ENCODE results near the gene PAH.

PAH gene

DNA sequence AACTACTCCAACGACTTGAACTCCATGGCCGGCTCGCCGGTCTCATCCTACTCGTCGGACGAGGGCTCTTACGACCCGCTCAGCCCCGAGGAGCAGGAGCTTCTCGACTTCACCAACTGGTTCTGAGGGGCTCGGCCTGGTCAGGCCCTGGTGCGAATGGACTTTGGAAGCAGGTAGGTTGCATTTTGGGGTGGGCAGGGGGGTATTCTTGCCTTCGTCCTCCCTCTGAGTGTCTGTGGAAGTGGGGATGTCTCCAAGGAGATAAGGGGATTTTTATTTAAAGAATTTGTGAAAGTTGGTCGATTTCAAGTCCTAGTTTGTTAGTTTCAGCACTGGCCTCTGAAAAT lies 41.8 kb upstream of the PAH start (continued):
- TF ChIP-seq, protein P1, sequence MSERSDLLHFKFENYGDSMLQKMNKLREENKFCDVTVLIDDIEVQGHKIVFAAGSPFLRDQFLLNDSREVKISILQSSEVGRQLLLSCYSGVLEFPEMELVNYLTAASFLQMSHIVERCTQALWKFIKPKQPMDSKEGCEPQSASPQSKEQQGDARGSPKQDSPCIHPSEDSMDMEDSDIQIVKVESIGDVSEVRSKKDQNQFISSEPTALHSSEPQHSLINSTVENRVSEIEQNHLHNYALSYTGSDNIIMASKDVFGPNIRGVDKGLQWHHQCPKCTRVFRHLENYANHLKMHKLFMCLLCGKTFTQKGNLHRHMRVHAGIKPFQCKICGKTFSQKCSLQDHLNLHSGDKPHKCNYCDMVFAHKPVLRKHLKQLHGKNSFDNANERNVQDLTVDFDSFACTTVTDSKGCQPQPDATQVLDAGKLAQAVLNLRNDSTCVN (tag by site-specific recombination; optimal IDR thresholded peaks at IDR 0.05) = no peak
- TF ChIP-seq BCL11A (tag by site-specific recombination; IDR thresholded peaks at IDR 0.05; ENCODE audit: low read depth) (no peak), ZNF664 (tag by site-specific recombination; IDR thresholded peaks at IDR 0.05) (no peak), ZXDB (tag by site-specific recombination; IDR thresholded peaks at IDR 0.05) (no peak), ZBTB20 (tag by site-specific recombination; IDR thresholded peaks at IDR 0.05) (no peak), ZNF843 (tag by site-specific recombination; IDR thresholded peaks at IDR 0.05) (no peak)

DNA sequence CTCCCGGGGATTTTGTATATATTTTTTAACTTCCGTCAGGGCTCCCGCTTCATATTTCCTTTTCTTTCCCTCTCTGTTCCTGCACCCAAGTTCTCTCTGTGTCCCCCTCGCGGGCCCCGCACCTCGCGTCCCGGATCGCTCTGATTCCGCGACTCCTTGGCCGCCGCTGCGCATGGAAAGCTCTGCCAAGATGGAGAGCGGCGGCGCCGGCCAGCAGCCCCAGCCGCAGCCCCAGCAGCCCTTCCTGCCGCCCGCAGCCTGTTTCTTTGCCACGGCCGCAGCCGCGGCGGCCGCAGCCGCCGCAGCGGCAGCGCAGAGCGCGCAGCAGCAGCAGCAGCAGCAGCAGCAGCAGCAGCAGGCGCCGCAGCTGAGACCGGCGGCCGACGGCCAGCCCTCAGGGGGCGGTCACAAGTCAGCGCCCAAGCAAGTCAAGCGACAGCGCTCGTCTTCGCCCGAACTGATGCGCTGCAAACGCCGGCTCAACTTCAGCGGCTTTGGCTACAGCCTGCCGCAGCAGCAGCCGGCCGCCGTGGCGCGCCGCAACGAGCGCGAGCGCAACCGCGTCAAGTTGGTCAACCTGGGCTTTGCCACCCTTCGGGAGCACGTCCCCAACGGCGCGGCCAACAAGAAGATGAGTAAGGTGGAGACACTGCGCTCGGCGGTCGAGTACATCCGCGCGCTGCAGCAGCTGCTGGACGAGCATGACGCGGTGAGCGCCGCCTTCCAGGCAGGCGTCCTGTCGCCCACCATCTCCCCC lies 41.2 kb upstream of the PAH start:
- Histone ChIP-seq H3K9me3 (ENCODE audit: control insufficient read depth, insufficient read depth, low read depth, low read length) (no peaks in the 10 kb centered on the region), H3K4me1 (ENCODE audit: control insufficient read depth, insufficient read depth, low read length) (no peaks in the 10 kb centered on the region), H3K4me3 (ENCODE audit: low read depth, low read length) (peak overlapping the region; percentile 22), H3K36me3 (ENCODE audit: control insufficient read depth in 2 of 2, insufficient read depth in 1 of 2, low read length in 2 of 2) (no peaks in the 10 kb centered on the region), H3K27ac (ENCODE audit: extremely low read depth, low read depth, low read length) (no peak overlapping the region)
- TF ChIP-seq ZIC2 (tag by site-specific recombination; IDR thresholded peaks at IDR 0.05) (no peak), ZNF292 (tag by site-specific recombination; IDR thresholded peaks at IDR 0.05; ENCODE audit: borderline replicate concordance, low read depth) (no peak), REPIN1 (tag by site-specific recombination; IDR thresholded peaks at IDR 0.05; ENCODE audit: low read depth) (no peak)
- ChIA-PET POLR2A (no interaction called here), CTCF (interaction anchor here (0.7 kb wide), 1 partner anchor 19 kb away, joined by 4 read pairs; no protein-coding TSS in a partner anchor)

DNA sequence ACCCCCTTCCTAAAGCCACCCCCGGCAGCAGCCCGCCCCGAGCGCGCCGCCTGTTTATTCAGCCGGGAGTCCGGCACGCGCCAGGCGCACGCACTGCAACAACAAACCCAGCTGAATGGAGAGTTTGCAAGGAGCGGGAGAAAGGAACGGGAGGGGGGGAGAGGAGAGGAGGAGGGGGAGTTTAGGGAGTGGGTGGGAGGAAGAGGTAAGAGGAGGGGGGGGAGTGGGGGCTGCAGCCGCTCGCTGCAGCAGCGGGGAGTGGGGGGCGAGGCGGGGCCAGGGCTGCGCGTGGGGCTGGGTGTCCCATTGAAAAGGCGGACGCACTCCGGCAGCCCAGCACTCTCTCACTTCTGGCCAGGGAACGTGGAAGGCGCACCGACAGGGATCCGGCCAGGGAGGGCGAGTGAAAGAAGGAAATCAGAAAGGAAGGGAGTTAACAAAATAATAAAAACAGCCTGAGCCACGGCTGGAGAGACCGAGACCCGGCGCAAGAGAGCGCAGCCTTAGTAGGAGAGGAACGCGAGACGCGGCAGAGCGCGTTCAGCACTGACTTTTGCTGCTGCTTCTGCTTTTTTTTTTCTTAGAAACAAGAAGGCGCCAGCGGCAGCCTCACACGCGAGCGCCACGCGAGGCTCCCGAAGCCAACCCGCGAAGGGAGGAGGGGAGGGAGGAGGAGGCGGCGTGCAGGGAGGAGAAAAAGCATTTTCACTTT lies 40.5 kb upstream of the PAH start, which contains the start of gene ASCL1:
Gene ASCL1 (plus strand): TSS at position 336 of the 712 bp plus-strand sequence. CDS start 571 bp downstream, outside the sequence.
- TF ChIP-seq ZNF792 (tag by site-specific recombination; IDR thresholded peaks at IDR 0.05) (no peak), OVOL3 (tag by site-specific recombination; IDR thresholded peaks at IDR 0.05) (no peak), ZNF626 (tag by site-specific recombination; IDR thresholded peaks at IDR 0.05) (no peak), ZBTB7A (tag by site-specific recombination; IDR thresholded peaks at IDR 0.05; ENCODE audit: low read depth) (no peak), RBAK (tag by site-specific recombination; IDR thresholded peaks at IDR 0.05) (no peak), YY1 (tag by site-specific recombination; IDR thresholded peaks at IDR 0.05) (no peak)
- no peaks in the 10 kb centered on the region for H3K9me3 ChIP-seq (ENCODE audit: control insufficient read depth, insufficient read depth, low read depth, low read length)
- no peak within 1 kb of the TSS for H3K27ac ChIP-seq (ENCODE audit: extremely low read depth, low read depth, low read length)
- H3K4me3 ChIP-seq (ENCODE audit: low read depth, low read length) = peak within 1 kb of the TSS; percentile 22
- POLR2A ChIA-PET = interaction anchor here (0.6 kb wide), 1 partner anchor 128 kb away, joined by 3 read pairs; no protein-coding TSS in a partner anchor
- H3K4me1 ChIP-seq (ENCODE audit: control insufficient read depth, insufficient read depth, low read length) = no peaks in the 10 kb centered on the region
- no peaks in the 10 kb centered on the region for H3K36me3 ChIP-seq (ENCODE audit: control insufficient read depth in 2 of 2, insufficient read depth in 1 of 2, low read length in 2 of 2)
- CTCF ChIA-PET = no interaction called here

DNA sequence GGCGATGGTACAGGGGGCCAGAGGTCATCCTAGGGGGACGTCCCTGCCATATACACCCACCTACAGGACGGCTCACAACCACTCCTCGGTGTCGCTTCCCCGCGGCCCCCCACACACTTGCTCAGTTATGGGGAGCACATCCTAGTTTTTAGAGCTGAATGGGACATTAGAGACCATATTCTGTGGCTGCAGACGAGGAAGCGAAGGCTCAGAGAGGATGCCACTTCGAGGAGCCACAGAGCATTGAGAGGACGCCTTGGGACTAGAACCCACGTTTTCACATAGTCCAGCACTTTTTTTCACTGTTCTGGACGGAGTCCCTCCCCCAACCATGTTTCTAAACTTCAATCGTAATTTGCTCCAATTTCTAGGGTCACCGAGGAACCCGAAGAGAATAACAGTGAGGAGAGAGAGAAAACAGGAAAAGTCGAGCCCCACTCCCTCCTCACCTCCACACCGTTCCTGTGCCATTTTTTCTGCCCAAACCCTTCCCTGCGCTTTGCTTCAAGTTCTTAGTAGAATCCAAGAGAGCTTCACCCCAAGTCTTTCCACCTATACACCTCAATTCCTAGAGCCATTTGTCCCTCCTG lies 39.8 kb upstream of the PAH start:
- Histone ChIP-seq H3K4me3 (ENCODE audit: low read depth, low read length) (no peak overlapping the region; the same call in 1 of the 2 replicates), H3K27ac (ENCODE audit: extremely low read depth, low read depth, low read length) (no peak overlapping the region), H3K4me1 (ENCODE audit: control insufficient read depth, insufficient read depth, low read length) (no peaks in the 10 kb centered on the region), H3K9me3 (ENCODE audit: control insufficient read depth, insufficient read depth, low read depth, low read length) (no peaks in the 10 kb centered on the region), H3K36me3 (ENCODE audit: control insufficient read depth in 2 of 2, insufficient read depth in 1 of 2, low read length in 2 of 2) (no peaks in the 10 kb centered on the region)
- CTCF ChIA-PET = no interaction called here
- POLR2A ChIA-PET = interaction anchor here (0.6 kb wide), 1 partner anchor 128 kb away, joined by 3 read pairs; no protein-coding TSS in a partner anchor
- TF ChIP-seq ZNF660 (tag by site-specific recombination; IDR thresholded peaks at IDR 0.05) = no peak
- TF ChIP-seq, protein P2, sequence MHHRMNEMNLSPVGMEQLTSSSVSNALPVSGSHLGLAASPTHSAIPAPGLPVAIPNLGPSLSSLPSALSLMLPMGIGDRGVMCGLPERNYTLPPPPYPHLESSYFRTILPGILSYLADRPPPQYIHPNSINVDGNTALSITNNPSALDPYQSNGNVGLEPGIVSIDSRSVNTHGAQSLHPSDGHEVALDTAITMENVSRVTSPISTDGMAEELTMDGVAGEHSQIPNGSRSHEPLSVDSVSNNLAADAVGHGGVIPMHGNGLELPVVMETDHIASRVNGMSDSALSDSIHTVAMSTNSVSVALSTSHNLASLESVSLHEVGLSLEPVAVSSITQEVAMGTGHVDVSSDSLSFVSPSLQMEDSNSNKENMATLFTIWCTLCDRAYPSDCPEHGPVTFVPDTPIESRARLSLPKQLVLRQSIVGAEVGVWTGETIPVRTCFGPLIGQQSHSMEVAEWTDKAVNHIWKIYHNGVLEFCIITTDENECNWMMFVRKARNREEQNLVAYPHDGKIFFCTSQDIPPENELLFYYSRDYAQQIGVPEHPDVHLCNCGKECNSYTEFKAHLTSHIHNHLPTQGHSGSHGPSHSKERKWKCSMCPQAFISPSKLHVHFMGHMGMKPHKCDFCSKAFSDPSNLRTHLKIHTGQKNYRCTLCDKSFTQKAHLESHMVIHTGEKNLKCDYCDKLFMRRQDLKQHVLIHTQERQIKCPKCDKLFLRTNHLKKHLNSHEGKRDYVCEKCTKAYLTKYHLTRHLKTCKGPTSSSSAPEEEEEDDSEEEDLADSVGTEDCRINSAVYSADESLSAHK (tag by site-specific recombination; IDR thresholded peaks at IDR 0.05) = no peak
- TF ChIP-seq HOXC10 (CRISPR knock-in tag; IDR thresholded peaks at IDR 0.05) = no peak
- no peak for TF ChIP-seq ZNF416 (tag by site-specific recombination; IDR thresholded peaks at IDR 0.05)
- TF ChIP-seq ZNF394 (tag by site-specific recombination; IDR thresholded peaks at IDR 0.05; ENCODE audit: borderline replicate concordance) = no peak
- no peak for TF ChIP-seq ZNF214 (tag by site-specific recombination; IDR thresholded peaks at IDR 0.05; ENCODE audit: borderline replicate concordance)
- no peak for TF ChIP-seq ZNF530 (tag by site-specific recombination; IDR thresholded peaks at IDR 0.05; ENCODE audit: low read depth)
- TF ChIP-seq, protein P3, sequence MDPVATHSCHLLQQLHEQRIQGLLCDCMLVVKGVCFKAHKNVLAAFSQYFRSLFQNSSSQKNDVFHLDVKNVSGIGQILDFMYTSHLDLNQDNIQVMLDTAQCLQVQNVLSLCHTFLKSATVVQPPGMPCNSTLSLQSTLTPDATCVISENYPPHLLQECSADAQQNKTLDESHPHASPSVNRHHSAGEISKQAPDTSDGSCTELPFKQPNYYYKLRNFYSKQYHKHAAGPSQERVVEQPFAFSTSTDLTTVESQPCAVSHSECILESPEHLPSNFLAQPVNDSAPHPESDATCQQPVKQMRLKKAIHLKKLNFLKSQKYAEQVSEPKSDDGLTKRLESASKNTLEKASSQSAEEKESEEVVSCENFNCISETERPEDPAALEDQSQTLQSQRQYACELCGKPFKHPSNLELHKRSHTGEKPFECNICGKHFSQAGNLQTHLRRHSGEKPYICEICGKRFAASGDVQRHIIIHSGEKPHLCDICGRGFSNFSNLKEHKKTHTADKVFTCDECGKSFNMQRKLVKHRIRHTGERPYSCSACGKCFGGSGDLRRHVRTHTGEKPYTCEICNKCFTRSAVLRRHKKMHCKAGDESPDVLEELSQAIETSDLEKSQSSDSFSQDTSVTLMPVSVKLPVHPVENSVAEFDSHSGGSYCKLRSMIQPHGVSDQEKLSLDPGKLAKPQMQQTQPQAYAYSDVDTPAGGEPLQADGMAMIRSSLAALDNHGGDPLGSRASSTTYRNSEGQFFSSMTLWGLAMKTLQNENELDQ (tag by site-specific recombination; IDR thresholded peaks at IDR 0.05; ENCODE audit: low read depth) = no peak
